ENCODE data around the gene INVS. TPM values are rescaled to one million over a fixed set of nuclear protein-coding genes. Genes with fewer than 3 reads are reported as not detected.
"Not testable (repeated sequence)": the region's sequence is repeated elsewhere in the genome, so short reads cannot be mapped to it uniquely, and the experiment has no call there.

The INVS gene
- polyA plus RNA-seq, 1 experiment: 9.7 TPM

DNA sequence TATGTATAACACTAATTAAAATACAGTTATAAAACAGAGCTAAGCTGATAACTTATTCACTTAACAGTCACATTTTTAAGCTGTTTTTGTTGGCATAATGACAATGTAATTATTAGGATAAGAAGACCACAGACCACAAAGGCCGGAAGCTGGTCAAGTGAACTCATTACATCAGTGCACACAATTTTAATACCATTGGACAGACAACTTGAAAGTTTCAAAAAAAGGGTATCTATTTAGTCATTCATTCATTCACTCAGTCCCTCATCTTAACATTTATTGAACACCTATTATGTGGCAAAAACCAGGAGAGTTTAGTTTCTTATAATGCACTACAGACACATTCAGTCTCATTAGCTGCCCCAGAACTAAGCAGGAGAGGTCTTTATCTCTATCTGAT, 11.8 kb upstream of the INVS start:
- no peaks in the 10 kb centered on the region for H3K36me3 ChIP-seq (ENCODE audit: control insufficient read depth, insufficient read depth, low read length)
- ChIA-PET CTCF (interaction anchor here (0.7 kb wide), 1 partner anchor 146 kb away, joined by 3 read pairs; no protein-coding TSS in a partner anchor), POLR2A (interaction anchor here (0.6 kb wide), 1 partner anchor 1314 kb away, joined by 3 read pairs; no protein-coding TSS in a partner anchor)
- H3K4me3 ChIP-seq (ENCODE audit: low read depth, low read length): no peak overlapping the region
- no peak for DNase-seq (ENCODE audit: low read depth)
- no peaks in the 10 kb centered on the region; the same call in 1 of the 2 replicates for H3K27me3 ChIP-seq (ENCODE audit: control insufficient read depth, insufficient read depth, low read length)
- TF ChIP-seq, protein P1, sequence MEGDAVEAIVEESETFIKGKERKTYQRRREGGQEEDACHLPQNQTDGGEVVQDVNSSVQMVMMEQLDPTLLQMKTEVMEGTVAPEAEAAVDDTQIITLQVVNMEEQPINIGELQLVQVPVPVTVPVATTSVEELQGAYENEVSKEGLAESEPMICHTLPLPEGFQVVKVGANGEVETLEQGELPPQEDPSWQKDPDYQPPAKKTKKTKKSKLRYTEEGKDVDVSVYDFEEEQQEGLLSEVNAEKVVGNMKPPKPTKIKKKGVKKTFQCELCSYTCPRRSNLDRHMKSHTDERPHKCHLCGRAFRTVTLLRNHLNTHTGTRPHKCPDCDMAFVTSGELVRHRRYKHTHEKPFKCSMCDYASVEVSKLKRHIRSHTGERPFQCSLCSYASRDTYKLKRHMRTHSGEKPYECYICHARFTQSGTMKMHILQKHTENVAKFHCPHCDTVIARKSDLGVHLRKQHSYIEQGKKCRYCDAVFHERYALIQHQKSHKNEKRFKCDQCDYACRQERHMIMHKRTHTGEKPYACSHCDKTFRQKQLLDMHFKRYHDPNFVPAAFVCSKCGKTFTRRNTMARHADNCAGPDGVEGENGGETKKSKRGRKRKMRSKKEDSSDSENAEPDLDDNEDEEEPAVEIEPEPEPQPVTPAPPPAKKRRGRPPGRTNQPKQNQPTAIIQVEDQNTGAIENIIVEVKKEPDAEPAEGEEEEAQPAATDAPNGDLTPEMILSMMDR (IDR thresholded peaks at IDR 0.05; ENCODE audit: insufficient read depth, low read depth, low read length): no peak

DNA sequence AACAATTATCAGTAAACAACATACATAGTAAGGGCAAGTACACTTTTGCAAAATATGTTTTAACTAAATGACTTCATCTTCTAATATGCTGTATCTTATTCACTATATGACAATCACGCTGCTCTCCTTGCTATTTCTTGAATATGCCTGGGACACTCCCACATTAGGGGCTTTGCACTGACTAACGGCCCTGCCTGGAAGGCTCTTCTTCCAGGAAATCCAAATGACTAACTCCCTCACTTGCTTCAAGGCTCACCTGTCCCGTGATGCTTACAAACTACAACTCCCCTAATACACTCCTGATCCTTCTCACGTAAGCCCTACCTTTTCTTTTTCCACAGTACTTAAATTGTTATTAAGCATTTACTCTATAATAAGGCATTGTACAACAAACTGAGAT, 10.8 kb upstream of the INVS start:
- no peak for DNase-seq (ENCODE audit: low read depth)
- H3K27me3 ChIP-seq (ENCODE audit: control insufficient read depth, insufficient read depth, low read length): no peaks in the 10 kb centered on the region; the same call in 1 of the 2 replicates
- H3K36me3 ChIP-seq (ENCODE audit: control insufficient read depth, insufficient read depth, low read length): no peaks in the 10 kb centered on the region
- ChIA-PET CTCF (no interaction called here), POLR2A (no interaction called here)
- no peak overlapping the region for H3K4me3 ChIP-seq (ENCODE audit: low read depth, low read length)
- TF ChIP-seq, protein P1 (IDR thresholded peaks at IDR 0.05; ENCODE audit: insufficient read depth, low read depth, low read length): no peak

DNA sequence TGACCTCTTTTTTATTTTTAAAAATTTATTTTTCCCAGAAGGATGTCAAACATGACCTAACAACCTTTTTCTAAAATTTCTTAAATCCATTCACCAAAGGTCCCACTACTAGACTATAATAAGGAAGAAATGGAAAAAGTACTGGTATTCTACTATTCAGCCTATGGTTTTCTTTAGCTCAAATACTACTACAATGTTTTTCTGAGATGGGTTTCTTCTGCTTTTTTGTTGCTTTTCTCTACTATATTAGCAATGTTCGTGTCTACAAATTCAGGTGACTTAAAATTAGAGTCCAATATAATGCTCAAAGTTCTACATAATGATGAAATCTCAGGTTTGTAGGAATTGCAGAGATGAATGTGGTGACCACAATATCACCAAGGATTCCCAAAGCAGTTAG, 8.2 kb upstream of the INVS start:
- no peak for DNase-seq (ENCODE audit: low read depth)
- Histone ChIP-seq H3K36me3 (ENCODE audit: control insufficient read depth, insufficient read depth, low read length) (no peaks in the 10 kb centered on the region), H3K27me3 (ENCODE audit: control insufficient read depth, insufficient read depth, low read length) (no peaks in the 10 kb centered on the region; the same call in 1 of the 2 replicates), H3K4me3 (ENCODE audit: low read depth, low read length) (no peak overlapping the region)
- CTCF ChIA-PET: interaction anchor here (0.6 to 1.5 kb wide), 2 partner anchors 16 to 235 kb away, joined by 3 to 7 read pairs; no protein-coding TSS in a partner anchor
- TF ChIP-seq, protein P1 (IDR thresholded peaks at IDR 0.05; ENCODE audit: insufficient read depth, low read depth, low read length): no peak
- POLR2A ChIA-PET: no interaction called here

DNA sequence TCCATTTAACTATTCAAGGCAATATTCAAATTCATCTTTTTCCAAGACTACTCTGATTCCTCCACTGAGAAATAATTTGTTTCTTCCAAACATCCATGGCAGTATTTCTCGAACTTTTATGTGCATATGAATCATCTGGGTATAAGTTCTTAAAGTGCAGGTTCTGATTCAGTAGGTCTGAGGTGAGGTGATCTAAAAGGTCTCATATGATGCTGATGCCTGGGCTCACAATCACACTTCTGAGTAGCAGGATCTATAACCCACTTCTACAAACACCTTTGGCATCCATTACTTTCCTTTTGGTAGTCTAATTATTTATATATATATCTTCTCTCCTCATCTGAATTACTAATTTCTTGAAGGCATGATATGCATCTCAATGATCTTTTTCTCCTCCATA, 7.4 kb upstream of the INVS start:
- POLR2A ChIA-PET: no interaction called here
- no peak for DNase-seq (ENCODE audit: low read depth)
- no peak overlapping the region for H3K4me3 ChIP-seq (ENCODE audit: low read depth, low read length)
- CTCF ChIA-PET: no interaction called here
- no peaks in the 10 kb centered on the region; the same call in 1 of the 2 replicates for H3K27me3 ChIP-seq (ENCODE audit: control insufficient read depth, insufficient read depth, low read length)
- H3K36me3 ChIP-seq (ENCODE audit: control insufficient read depth, insufficient read depth, low read length): no peaks in the 10 kb centered on the region
- TF ChIP-seq, protein P1 (IDR thresholded peaks at IDR 0.05; ENCODE audit: insufficient read depth, low read depth, low read length): no peak

DNA sequence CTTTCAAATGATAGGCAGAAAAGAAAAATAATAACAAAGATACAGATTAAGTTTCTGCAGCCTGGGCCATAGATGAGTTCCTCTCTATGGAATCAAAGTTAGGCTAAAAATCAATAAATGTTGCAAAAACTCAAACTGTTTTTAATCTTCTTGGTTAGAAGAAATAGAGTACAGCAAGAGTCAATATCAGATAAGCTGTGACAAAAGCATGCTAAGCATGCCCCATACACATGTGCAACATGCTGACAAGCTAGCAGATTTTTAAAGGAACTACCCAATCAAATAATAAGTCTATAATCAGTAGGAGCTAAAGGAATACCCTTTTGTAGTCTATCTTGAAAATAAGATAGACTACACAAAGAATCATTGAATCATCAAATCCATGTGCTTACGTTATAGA, 7.0 kb upstream of the INVS start:
- ChIA-PET POLR2A (no interaction called here), CTCF (no interaction called here)
- no peak overlapping the region for H3K4me3 ChIP-seq (ENCODE audit: low read depth, low read length)
- TF ChIP-seq, protein P1 (IDR thresholded peaks at IDR 0.05; ENCODE audit: insufficient read depth, low read depth, low read length): no peak
- no peaks in the 10 kb centered on the region for H3K36me3 ChIP-seq (ENCODE audit: control insufficient read depth, insufficient read depth, low read length)
- DNase-seq (ENCODE audit: low read depth): no peak
- H3K27me3 ChIP-seq (ENCODE audit: control insufficient read depth, insufficient read depth, low read length): no peaks in the 10 kb centered on the region; the same call in 1 of the 2 replicates

DNA sequence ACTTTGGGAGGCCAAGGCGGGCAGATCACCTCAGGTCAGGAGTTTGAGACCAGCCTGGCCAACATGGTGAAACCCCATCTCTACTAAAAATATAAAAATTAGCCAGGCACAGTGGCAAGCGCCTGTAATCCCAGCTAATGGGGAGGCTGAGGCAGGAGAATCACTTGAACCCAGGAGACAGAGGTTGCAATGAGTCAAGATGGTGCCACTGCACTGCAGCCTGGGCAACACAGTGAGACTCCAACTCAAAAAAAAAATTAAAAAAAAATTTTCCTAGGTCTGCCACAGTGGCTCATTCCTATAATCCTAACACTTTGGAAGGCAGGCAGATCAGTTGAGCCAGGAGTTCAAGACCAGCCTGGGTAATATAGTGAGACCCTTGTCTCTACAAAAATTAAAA, 4.6 kb upstream of the INVS start:
- H3K36me3 ChIP-seq (ENCODE audit: control insufficient read depth, insufficient read depth, low read length); DNase-seq (ENCODE audit: low read depth); H3K27me3 ChIP-seq (ENCODE audit: control insufficient read depth, insufficient read depth, low read length); CTCF ChIA-PET; H3K4me3 ChIP-seq (ENCODE audit: low read depth, low read length); POLR2A ChIA-PET: not testable (repeated sequence)
